ENCODE measurements around the gene RIMBP3C. TPM values are rescaled to one million over a fixed set of nuclear protein-coding genes. Genes with fewer than 3 reads are reported as not detected.

RIMBP3C gene
- total RNA-seq, 1 donor from 2014 or later, result 0.08 TPM

DNA sequence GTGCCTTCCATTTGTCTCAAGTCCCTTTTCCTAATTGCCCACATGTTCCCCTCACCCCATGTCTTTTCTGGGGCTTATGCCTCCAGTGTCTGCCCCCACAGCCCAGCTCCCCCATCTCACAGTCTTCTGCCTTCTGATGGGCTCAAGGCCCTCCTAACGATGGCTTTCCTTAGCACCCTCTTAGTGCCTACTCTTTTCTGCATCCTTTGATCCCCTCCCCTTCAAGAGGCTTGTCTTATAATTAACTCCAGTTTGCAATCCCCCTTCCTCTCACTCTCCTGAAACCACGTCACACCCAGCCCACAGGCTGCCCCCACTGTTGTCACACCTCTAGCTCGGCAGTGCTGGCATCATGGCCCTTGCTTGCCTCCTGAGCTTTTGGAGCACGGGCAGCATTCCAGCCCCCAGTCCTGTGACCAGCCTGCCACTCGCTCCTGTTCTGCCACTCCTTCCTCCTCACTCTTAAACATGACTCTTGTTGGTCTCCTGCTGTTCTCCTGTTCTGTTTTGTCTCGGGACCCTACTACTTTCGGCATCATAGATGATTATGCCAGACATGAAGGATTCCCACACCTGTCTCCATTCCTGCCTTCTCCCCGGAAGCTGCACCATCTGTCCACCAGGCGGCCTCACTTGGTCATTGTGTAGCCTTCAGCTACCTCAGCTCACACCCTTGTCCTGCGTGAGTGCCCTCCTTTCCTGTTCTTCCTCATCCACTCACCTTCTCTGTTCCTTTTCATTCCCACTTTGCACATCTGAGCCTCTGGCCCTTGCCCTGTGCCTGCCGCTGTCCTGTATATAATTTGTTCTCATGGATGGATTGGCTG lies 42.4 kb upstream of the RIMBP3C start:
- peaks cover 75% of the 10 kb centered on the region for H3K4me1 ChIP-seq
- H3K27me3 ChIP-seq (ENCODE audit: low read depth), result no peaks in the 10 kb centered on the region
- intact Hi-C loops (cut with micrococcal nuclease), result no loop called here
- DNase-seq, result peak; percentile 75
- H3K27ac ChIP-seq (replicated peaks), result peak overlapping the region; percentile 65
- no peak overlapping the region for H3K4me3 ChIP-seq
- peaks cover 49% of the 10 kb centered on the region for H3K36me3 ChIP-seq
- TF ChIP-seq, protein P1, sequence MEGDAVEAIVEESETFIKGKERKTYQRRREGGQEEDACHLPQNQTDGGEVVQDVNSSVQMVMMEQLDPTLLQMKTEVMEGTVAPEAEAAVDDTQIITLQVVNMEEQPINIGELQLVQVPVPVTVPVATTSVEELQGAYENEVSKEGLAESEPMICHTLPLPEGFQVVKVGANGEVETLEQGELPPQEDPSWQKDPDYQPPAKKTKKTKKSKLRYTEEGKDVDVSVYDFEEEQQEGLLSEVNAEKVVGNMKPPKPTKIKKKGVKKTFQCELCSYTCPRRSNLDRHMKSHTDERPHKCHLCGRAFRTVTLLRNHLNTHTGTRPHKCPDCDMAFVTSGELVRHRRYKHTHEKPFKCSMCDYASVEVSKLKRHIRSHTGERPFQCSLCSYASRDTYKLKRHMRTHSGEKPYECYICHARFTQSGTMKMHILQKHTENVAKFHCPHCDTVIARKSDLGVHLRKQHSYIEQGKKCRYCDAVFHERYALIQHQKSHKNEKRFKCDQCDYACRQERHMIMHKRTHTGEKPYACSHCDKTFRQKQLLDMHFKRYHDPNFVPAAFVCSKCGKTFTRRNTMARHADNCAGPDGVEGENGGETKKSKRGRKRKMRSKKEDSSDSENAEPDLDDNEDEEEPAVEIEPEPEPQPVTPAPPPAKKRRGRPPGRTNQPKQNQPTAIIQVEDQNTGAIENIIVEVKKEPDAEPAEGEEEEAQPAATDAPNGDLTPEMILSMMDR (IDR thresholded peaks at IDR 0.05; ENCODE audit: borderline replicate concordance), result peak; percentile 41
- no peaks in the 10 kb centered on the region for H3K9me3 ChIP-seq (replicated peaks)

DNA sequence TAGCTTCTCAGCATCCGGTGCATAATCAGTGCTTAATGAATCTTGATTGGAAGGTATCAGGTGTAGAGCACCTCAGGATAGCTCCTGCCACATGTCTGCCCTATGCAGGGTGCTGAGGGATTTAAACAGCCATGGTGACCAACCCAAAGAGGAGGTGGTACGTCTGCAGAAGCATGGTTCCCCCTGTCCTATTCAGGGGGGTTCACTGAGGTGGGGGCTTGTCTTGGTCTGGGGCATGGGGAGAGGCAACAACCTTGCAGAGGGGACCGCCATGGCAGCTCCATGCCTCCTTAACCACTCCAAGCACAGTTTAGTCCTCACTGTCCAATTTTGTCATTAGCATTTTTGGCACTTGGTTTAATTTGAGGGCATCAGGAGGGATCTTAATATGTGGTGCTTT lies 41.2 kb upstream of the RIMBP3C start:
- TF ChIP-seq, protein P1 (IDR thresholded peaks at IDR 0.05; ENCODE audit: borderline replicate concordance), result no peak
- intact Hi-C loops (cut with micrococcal nuclease), result no loop called here
- peaks cover 48% of the 10 kb centered on the region for H3K36me3 ChIP-seq
- no peaks in the 10 kb centered on the region for H3K9me3 ChIP-seq (replicated peaks)
- DNase-seq, result no peak
- H3K27ac ChIP-seq (replicated peaks), result peak overlapping the region; percentile 55
- no peak overlapping the region for H3K4me3 ChIP-seq
- no peaks in the 10 kb centered on the region for H3K27me3 ChIP-seq (ENCODE audit: low read depth)
- H3K4me1 ChIP-seq, result peaks cover 87% of the 10 kb centered on the region

DNA sequence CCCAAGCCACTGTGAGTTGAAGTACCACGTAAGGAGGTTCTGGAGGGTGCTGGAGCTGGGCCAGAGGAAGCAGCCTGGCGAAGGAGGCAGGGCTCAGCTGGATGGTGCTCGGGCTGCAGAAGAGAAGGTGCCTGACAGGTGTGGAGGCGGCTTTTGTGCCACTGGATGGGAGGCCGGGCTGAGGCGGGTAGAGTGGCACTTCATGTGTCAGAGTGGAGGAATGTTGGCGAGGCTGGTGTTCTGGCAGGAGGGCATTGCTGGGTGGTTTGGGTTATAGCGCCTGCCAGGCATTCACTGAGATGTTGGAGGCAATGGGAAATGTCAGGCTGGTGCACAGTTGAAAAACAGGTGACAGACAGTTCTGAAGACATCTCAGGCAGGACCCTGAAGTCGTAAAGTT lies 40.4 kb upstream of the RIMBP3C start:
- Histone ChIP-seq H3K4me1 (peaks cover 91% of the 10 kb centered on the region), H3K9me3 (replicated peaks) (no peaks in the 10 kb centered on the region), H3K4me3 (no peak overlapping the region), H3K27ac (replicated peaks) (peak overlapping the region; percentile 55), H3K36me3 (peaks cover 40% of the 10 kb centered on the region), H3K27me3 (ENCODE audit: low read depth) (no peaks in the 10 kb centered on the region)
- intact Hi-C loops (cut with micrococcal nuclease), result no loop called here
- TF ChIP-seq, protein P1 (IDR thresholded peaks at IDR 0.05; ENCODE audit: borderline replicate concordance), result no peak
- peak; percentile 59 for DNase-seq

DNA sequence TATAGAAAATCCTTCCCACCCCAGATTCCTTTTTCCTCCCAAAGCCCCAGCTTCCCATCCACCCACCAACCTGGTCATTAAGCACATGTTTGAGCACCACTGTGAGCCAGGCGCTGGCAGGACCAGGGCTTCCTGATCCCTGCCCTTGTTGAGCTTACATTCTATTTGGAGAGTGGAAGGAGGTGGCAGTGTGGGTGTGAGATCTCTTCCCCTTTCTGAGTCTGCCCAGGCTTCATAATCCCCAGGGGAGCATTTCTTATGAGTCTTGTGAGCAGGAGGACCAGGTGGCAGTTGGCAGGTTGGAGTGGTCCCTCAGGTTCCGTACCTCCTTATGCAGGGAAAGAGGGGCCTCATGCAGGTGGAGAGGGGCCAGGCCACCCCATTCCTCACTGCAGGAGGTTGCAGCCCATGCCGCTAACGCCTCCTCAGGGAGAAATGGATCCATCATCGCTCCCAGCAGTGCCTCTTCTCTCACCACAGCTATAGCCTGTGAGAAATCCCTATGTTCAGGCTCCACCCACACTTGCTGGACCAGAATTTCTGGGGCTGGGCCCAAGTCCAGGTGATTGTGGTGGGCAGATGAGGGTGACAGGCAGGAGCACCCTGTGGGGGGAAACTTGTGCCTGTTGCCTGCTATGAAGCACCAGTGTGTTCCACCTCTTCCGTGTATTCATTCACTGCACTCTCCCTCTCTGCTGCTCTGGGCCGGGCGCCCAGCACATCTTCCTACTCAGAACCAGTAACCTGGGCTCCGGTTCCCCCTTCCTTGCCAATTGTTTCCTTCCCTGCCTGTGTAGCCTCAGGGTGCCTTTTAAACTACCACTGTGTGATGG lies 39.8 kb upstream of the RIMBP3C start:
- H3K4me1 ChIP-seq, result peaks cover 90% of the 10 kb centered on the region
- no peak for DNase-seq
- H3K36me3 ChIP-seq, result peaks cover 34% of the 10 kb centered on the region
- no peak overlapping the region for H3K4me3 ChIP-seq
- intact Hi-C loops (cut with micrococcal nuclease), result no loop called here
- TF ChIP-seq, protein P1 (IDR thresholded peaks at IDR 0.05; ENCODE audit: borderline replicate concordance), result no peak
- H3K27ac ChIP-seq (replicated peaks), result peak overlapping the region; percentile 26
- H3K27me3 ChIP-seq (ENCODE audit: low read depth), result no peaks in the 10 kb centered on the region
- H3K9me3 ChIP-seq (replicated peaks), result no peaks in the 10 kb centered on the region

DNA sequence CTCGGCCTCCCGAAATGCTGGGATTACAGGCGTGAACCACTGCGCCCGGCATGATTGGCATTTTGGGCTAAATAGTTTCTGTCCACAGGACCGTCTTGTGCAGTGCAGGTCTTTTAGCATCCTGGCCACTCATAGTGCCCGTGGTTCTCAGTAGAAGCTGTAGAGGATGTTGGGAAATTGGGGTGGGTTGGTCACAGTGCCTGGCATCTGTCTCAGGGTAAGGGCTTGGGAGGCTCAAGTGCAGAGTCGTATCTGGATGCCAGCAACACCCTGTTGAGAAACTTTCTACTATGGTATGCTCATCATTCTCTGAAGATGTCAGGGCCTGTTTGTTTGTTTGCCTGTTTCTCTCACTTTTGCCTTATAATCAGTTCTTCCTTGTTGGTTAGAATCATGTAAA lies 38.1 kb upstream of the RIMBP3C start:
- intact Hi-C loops (cut with micrococcal nuclease), result no loop called here
- H3K4me3 ChIP-seq, result no peak overlapping the region
- no peaks in the 10 kb centered on the region for H3K9me3 ChIP-seq (replicated peaks)
- peaks cover 18% of the 10 kb centered on the region for H3K36me3 ChIP-seq
- peaks cover 73% of the 10 kb centered on the region for H3K4me1 ChIP-seq
- H3K27ac ChIP-seq (replicated peaks), result no peak overlapping the region
- H3K27me3 ChIP-seq (ENCODE audit: low read depth), result no peaks in the 10 kb centered on the region
- DNase-seq, result no peak
- TF ChIP-seq, protein P1 (IDR thresholded peaks at IDR 0.05; ENCODE audit: borderline replicate concordance), result no peak
